ENCODE measurements around the gene CCDC141.
A peak's percentile ranks its signal among the peaks of the same experiment; 100 is the strongest.

CCDC141 gene

GRCh38 chr2:178824181-178824580 is 225.8 kb downstream of the CCDC141 start:
- DNase-seq = no peak

GRCh38 chr2:178819992-178820391 is 229.9 kb downstream of the CCDC141 start:
- peak; percentile 62 for DNase-seq

- peak; percentile 28 for DNase-seq
These were observed 230.6 kb downstream of the CCDC141 start for GRCh38 chr2:178819147-178819875.

- no peak for DNase-seq
These were observed 238.0 kb downstream of the CCDC141 start for GRCh38 chr2:178811901-178812300.

- no peak for DNase-seq
These were observed 238.9 kb downstream of the CCDC141 start for GRCh38 chr2:178811045-178811444.

- no peak for DNase-seq
These were observed 239.5 kb downstream of the CCDC141 start for GRCh38 chr2:178810422-178810821.

- DNase-seq = no peak
These were observed 242.5 kb downstream of the CCDC141 start, which contains the start of gene TTN for GRCh38 chr2:178807227-178808008. Gene TTN, minus strand, starts transcription at chr2:178807423. Its CDS starts 2,781 bp downstream, at chr2:178804642.

GRCh38 chr2:178806543-178806942 is 243.4 kb downstream of the CCDC141 start:
- DNase-seq = no peak

GRCh38 chr2:178805457-178805856 is 244.5 kb downstream of the CCDC141 start:
- DNase-seq = no peak

GRCh38 chr2:178804791-178805190 is 245.1 kb downstream of the CCDC141 start:
- no peak for DNase-seq

GRCh38 chr2:178800510-178800909 is 249.4 kb downstream of the CCDC141 start:
- no peak for DNase-seq

- DNase-seq = no peak
These were observed 250.6 kb downstream of the CCDC141 start for GRCh38 chr2:178799305-178799704.

GRCh38 chr2:178796079-178796677 is 253.8 kb downstream of the CCDC141 start:
- DNase-seq = no peak

GRCh38 chr2:178787934-178788333 is 262.0 kb downstream of the CCDC141 start:
- no peak for DNase-seq

GRCh38 chr2:178787155-178787554 is 262.8 kb downstream of the CCDC141 start:
- no peak for DNase-seq

GRCh38 chr2:178783889-178784288 is 266.0 kb downstream of the CCDC141 start:
- DNase-seq = no peak

GRCh38 chr2:178782236-178782635 is 267.7 kb downstream of the CCDC141 start:
- no peak for DNase-seq
